Frontal cortex (tissue), 4 donors: ENCODE data around the gene CD80. TPM values are rescaled to one million over a fixed set of nuclear protein-coding genes. Genes with fewer than 3 reads are reported as not detected.

Experiments
- DNase-seq, 2 donors: peaks; one replicate each; pipeline ENCODE4 v3.0.0; 2012; ENCODE audit warnings: low spot score in 2 of 2
- FAIRE-seq: peaks from 2 replicates; lab custom pipeline; 2012; peaks lifted over from hg19 to GRCh38; lab: Jason Lieb, UNC
- total RNA-seq: library from RNA; depleted of rRNA; stranded (reverse); fragments of >200 nt; gene quantifications from one replicate; pipeline ENCODE4 v1.2.3, GENCODE V29; 2014
- donor health status: control.
- donor health status: control.
- donor health status: control.

CD80 gene
- total RNA-seq, 1 donor from 2014 or later, result not detected

DNA sequence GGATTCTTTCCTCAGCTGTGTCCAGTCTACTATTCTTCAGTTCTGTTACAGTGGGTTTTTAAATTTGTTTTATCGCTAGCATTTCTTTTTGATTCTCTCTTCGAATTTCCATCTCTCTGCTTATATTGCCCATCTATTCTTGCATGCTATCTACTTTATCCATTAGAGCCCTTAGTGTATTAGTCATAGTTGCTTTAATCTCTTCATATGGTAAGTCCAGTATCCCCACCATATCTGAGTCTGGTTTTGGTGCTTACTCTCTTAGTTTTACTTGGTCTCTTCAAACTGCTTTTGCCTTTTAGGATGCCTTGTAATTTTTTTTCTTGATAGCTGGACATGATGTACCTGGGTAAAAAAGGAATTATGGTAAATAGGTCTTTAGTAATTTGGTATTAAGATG, 52.0 kb downstream of the CD80 start:
- DNase-seq (no peak), FAIRE-seq (no peak)

DNA sequence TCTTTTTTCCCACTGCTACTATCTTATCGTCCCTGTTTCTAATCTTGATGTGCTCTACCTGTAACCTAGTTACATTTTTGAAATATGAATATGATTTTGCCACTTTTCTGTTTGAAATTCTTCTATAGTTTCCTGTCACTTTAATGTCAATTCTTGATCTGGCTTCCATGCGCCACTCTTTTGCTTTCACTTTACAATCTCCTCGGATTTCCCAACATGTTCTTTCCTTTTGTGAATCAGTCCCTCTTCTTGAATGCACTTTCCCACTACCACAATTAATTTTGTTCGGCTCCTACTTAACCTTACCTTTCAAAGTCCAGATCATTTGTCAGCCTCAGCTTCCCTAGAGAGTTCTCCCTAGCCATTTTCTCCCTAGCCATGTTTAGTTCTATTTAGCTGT, 52.8 kb downstream of the CD80 start:
- DNase-seq (no peak), FAIRE-seq (no peak)

DNA sequence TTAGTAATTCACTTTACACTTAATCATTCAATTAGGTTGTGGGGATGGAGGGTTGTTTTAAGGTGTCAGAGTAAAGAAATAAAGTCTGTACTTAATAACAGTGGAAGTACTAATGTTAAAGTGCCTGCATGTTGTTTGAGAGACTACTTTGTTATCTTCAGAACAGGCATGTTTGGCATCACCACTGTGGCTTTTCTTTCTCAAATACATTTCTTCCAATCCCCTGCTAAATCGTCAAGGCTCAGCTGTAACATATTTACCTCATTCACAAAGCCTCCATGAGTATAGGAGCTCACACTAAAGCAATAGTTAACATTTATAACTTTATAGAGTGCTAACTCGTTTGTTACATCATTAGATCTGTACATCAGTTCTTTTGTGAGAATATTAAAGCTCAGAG, 58.5 kb downstream of the CD80 start:
- DNase-seq (no peak), FAIRE-seq (no peak)

DNA sequence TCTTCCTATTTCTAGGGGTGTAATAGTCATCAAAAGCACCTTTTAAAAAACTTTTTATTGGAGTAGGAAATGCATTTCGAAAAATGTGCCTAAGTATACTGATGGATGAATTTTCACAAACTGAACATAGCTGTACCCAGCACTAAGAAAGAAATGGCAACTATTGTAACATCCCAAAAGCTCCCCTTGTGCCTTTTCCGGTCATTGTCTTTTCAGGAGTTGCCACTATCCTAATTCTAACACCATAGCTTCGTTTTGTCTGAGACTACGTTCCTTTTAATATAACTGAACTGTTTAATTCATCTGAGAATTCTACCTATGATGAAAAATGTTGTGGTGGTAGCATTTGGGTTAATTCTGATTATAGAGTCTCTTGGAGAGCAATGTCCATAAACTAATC, 59.1 kb downstream of the CD80 start:
- no peak for DNase-seq
- FAIRE-seq, result no peak

DNA sequence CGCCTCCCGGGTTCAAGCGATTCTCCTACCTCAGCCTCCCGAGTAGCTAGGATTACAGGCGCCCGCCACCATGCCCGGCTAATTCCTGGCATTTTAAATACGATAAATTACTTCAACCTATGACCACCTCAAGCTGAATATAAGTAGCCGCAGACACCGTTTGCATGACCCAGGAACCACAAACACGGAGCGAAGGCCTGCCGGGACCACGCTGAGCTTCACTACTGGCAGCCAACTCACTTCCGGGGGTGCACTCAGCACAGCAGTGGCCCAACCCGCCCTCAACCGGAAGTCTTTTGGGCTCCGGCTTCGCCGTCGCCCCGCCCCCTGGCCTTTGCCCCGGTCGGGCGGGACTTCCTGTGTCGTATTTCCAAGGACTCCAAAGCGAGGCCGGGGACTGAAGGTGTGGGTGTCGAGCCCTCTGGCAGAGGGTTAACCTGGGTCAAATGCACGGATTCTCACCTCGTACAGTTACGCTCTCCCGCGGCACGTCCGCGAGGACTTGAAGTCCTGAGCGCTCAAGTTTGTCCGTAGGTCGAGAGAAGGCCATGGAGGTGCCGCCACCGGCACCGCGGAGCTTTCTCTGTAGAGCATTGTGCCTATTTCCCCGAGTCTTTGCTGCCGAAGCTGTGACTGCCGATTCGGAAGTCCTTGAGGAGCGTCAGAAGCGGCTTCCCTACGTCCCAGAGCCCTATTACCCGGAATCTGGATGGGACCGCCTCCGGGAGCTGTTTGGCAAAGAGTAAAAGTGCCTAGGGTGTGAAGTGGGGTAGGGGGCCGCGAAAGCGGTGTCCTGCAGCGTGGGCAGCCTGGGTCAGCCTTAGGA, 61.0 kb downstream of the CD80 start, which contains the start of gene TIMMDC1:
Gene TIMMDC1, plus strand, starts transcription at position 362 of the 826 bp plus-strand sequence. Its CDS starts 187 bp downstream, at position 549.
- FAIRE-seq (peak; percentile 64), DNase-seq (peak; percentile 83 to 95)

DNA sequence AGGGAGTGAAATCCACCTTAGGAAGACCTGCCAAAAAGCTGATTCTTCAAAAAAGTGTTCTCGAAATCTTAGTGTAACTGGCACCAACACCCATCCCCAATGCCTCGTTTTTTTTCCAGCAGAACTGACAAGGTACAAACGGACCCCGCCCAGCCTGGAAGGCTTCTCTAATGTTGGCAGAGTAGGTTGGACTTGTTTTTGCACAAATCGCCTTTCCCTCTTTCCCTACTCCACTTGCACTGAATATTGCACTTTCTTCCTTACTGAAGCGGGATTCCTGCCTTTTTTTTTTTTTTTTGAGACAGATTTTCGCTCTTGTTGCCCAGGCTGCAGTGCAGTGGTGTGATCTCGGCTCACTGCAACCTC, 61.6 kb downstream of the CD80 start:
- peak in 1 of 2 donors; percentile 7 for DNase-seq
- no peak for FAIRE-seq

DNA sequence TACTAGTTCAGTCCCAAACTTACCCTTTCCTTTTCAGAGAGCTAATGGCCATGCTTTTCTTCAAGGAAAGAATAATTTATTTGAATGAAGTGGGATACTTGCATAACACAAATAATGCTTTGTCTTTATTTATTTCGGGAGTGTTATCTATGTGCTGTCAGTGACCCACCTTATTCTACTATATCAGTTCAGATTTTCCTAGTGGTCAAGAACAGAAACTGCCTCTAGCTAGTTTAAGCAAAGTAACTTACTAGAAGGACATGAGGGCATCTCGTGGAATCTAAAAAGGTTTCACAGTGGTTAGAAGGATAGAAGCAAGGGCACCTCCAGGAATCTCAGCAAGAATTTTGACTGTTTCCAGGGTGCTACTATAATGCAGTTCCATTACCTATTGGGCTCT, 64.8 kb downstream of the CD80 start:
- FAIRE-seq (no peak), DNase-seq (no peak)

DNA sequence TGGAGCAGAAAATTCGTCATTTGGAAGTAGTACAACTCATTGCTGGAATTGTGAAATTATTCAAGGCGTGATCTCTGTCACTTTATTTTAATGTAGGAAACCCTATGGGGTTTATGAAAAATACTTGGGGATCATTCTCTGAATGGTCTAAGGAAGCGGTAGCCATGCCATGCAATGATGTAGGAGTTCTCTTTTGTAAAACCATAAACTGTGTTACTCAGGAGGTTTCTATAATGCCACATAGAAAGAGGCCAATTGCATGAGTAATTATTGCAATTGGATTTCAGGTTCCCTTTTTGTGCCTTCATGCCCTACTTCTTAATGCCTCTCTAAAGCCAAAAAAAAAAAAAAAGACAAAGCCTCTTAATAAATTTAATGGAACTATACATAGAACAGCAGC, 66.6 kb downstream of the CD80 start:
- DNase-seq (no peak), FAIRE-seq (no peak)

DNA sequence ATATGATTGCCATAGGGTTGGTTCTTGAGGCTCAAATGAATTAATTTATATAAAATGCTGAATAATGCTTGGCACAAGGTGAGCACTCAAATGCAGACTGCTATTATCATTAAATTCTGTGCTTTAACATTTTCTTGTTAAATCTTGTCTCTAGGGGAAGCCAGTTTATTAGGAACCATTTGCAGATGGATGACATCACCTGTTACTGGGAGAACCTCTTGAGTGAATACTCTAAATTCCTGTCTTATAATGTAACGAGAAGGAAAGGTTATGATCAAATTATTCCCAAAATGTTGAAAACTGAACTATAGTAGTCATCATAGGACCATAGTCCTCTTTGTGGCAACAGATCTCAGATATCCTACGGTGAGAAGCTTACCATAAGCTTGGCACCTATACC, 67.3 kb downstream of the CD80 start:
- FAIRE-seq, result no peak
- DNase-seq, result no peak

DNA sequence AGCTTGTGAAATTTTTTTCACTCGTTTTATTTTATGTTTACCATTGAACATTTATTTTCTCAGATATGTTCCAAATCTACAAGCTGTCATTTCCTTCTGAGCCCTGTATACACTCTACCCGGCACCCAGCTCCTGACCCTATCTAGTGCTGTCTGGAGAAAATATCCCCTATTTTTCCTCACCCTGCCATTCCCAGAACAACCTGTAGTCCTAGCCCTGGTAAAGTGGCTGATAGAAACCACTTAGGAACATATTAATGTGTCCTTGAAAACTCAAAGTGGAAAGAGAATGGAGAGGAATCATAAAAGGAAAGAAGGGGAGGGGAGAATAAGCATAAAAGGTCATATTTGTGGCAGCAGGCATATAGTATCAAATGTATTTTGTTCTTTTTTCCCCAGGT, 69.3 kb downstream of the CD80 start:
- DNase-seq, result no peak
- no peak for FAIRE-seq

DNA sequence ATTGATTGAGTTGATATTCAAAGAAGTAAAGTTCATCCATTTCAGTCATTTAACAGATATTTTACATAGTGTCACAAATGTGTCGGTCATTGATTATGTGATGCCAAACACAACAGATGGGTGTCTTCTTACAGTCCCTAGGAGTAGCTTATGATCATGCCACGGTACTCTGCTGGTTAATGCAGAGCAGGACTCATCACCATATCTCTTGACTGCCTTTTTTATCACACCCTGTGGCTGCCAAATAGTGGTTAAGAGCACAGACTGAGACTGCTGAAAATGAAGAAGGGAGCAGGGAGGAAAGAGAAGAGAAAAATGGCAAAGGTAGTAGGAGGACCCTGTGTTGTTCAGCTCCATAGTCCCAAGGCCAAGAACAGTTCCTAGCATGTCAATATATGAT, 73.9 kb downstream of the CD80 start:
- FAIRE-seq (no peak), DNase-seq (no peak)

DNA sequence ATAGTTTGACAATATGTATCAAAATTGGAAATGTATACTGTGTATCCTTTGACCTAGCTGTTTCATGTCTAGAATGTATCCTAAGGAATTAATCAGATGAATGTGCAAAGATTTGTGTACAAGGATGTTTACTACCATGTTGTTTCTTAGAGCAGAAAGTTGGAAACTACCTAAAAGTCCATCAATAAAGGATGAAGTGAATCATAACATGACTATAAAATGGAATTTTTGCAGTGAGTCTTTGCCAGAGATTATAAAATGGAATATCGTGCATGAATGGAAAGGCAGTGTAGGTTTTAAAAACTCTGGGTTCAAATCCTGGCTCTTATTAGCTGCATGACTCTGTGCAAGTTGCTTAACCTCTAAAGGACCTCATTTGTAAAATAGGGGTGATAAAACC, 76.3 kb downstream of the CD80 start:
- no peak for FAIRE-seq
- no peak for DNase-seq

DNA sequence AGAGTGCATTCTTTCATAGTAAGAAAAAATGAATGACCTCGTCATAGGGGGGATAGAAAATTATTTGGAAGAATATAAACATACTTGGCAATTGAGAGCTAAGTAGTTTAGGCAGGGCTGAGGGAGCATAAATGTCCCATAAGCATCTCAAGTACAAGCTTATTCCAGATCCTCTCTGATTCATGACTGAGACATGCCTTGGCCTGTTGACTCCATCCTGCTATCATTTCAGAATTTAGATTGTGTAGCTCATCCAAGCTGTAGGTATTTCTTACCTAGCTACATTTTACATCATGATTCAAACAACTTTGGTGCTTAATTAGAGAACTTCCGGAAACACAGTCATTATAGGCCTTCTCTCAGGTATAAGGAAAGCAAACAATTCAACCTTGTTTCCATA, 78.3 kb downstream of the CD80 start:
- no peak for FAIRE-seq
- DNase-seq, result no peak

Other genes with a start within 250 kb of the CD80 start
- gene TMEM39A, start 96.0 kb downstream of the CD80 start, total RNA-seq, result 9.8 TPM
- gene POGLUT1, start 90.7 kb downstream of the CD80 start, total RNA-seq, result 15.1 TPM
- 31.0 TPM for gene TIMMDC1, start 61.1 kb downstream of the CD80 start, total RNA-seq
- gene ADPRH, start 19.9 kb upstream of the CD80 start, total RNA-seq, result 1.2 TPM
- gene PLA1A, start 38.3 kb upstream of the CD80 start, total RNA-seq, result 0.41 TPM
- 0.82 TPM for gene POPDC2, start 101.0 kb upstream of the CD80 start, total RNA-seq
- 11.0 TPM for gene COX17, start 117.8 kb upstream of the CD80 start, total RNA-seq
- 7.7 TPM for gene CFAP91, start 143.4 kb upstream of the CD80 start, total RNA-seq
- 0.82 TPM for gene NR1I2, start 222.5 kb upstream of the CD80 start, total RNA-seq